Kidney capillary endothelial cell (primary cell): ENCODE results near the gene ZBTB4.

Source experiments
- DNase-seq: peaks from one replicate; pipeline ENCODE4 v3.0.0-alpha.2; 2018; ENCODE audit warnings: low spot score

The ZBTB4 gene

DNA sequence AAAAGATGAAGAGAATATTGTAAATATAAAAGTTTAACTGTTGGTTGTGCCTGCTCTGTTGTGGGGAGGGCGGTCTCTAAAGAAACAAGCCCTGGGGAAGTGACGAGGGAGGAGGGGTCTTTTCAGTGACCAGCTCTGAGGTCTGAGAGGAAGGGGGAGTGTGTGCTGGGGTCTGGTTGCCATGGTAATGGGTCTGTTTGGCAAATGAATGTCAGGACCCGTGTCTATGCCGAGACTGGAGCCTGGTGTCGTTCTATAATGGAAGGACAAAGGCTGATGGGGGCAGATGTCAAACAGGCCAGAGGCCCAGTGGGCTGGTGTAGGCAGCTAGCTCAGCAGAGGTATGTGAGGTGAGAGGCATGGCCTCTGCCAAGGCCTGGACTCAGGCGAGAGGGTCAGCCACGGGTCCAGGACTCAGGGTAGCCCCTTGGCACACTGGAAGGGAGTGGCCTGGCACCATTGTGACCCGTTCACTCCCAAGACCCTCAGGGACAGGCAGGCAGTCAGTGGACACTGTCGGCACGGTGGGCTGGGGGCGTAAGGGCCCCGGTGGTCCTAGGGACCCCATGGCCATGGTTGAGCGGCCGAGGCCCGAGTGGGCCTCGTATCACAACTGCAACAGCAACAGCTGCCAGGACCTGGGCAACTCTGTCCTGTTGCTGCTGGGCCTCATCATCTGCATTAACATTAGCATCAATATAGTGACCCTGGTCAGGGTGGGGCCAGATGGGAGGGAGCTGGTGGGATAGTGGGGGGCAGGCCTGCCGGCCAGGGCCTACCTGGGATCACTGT is 59.4 kb downstream of the ZBTB4 start, which contains the start of gene SPEM1:
TSS of gene SPEM1 (plus strand) at position 506 of the 792 bp plus-strand sequence. CDS start at position 567, 61 bp downstream.
- DNase-seq = no peak

DNA sequence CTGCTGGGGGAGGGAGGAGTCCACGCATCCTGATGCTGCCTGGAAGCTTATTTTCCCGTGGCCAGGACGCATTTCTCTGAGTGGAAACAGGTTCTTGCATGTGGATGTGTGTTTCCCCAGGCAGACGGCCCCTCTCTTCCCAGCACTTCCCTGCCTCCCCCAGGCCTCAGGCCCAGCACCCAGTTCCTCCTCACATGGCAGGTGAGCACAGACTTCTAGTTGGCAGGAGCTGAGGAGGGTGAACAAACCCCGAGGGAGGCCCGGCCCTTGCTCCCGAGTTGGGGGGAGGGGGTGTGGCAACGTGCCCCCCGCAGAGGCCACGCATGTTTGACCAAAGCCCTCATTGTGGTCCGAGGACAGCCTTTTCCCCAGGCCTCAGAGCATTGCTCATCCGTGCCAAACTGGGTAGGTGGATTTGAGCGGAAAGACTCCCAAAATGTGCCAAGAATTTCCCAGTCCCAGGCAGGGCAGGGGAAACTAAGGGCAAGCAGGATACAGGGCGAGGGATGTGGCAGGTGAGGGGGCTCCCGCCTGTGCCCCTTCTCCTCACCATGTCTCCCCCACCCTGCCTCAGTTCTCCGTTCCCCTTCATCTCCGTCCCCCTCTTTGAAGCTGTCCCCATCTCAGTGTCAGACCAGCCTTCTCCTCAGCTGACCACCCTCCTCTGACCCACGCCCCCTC is 60.8 kb downstream of the ZBTB4 start:
- DNase-seq = no peak

GRCh38 chr17:7417056-7417655 is 62.3 kb downstream of the ZBTB4 start:
- DNase-seq = no peak

DNA sequence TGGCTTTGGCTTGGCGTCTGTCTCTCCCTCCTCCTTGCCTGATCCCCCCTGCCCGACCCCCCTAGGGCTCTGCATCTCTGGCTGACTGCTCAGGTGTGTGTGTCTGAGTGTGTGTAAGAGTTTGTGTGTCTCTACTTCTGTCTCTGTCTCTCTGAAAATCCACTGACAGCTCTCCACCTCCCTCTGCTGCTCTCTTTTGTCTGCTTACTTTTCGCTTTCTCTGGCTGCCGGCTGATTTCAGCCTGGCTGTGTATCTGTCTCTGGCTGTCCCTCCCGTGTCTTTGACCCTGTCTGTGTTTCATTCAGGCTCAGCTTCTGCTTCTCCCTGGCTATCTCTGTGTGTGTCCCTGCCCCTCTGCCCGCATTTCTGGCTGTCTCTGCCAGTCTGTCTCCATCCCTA is 63.1 kb downstream of the ZBTB4 start:
- DNase-seq = no peak

DNA sequence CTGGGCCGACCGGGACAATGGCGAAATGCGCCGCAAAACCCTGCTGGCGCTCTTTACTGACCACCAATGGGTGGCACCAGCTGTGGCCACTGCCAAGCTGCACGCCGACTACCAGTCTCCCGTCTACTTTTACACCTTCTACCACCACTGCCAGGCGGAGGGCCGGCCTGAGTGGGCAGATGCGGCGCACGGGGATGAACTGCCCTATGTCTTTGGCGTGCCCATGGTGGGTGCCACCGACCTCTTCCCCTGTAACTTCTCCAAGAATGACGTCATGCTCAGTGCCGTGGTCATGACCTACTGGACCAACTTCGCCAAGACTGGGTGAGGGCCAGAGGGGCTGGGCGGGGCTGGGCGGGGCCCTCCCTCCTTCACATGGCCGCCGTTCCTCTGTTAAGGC is 63.6 kb downstream of the ZBTB4 start:
- no peak for DNase-seq

GRCh38 chr17:7414837-7415236 is 64.6 kb downstream of the ZBTB4 start:
- no peak for DNase-seq

- DNase-seq = no peak
These were observed 66.0 kb downstream of the ZBTB4 start for GRCh38 chr17:7413346-7413985.

DNA sequence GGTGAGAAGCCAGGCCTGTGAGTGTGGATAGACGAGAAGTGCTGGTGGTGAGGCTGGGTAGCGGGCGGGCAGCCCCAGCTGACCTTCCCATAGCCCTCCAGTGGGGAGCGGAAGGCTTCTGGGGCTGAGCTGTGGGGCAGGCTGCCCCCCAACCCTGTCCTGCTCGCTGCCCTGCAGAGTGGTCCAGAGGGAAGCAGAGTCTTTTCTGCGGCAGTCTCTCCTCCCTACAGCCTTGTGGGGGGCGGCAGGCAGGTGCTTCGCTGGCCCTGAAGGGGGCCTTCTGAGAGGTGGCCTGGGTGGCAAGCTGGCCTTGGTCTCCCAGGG is 68.0 kb downstream of the ZBTB4 start:
- no peak for DNase-seq

DNA sequence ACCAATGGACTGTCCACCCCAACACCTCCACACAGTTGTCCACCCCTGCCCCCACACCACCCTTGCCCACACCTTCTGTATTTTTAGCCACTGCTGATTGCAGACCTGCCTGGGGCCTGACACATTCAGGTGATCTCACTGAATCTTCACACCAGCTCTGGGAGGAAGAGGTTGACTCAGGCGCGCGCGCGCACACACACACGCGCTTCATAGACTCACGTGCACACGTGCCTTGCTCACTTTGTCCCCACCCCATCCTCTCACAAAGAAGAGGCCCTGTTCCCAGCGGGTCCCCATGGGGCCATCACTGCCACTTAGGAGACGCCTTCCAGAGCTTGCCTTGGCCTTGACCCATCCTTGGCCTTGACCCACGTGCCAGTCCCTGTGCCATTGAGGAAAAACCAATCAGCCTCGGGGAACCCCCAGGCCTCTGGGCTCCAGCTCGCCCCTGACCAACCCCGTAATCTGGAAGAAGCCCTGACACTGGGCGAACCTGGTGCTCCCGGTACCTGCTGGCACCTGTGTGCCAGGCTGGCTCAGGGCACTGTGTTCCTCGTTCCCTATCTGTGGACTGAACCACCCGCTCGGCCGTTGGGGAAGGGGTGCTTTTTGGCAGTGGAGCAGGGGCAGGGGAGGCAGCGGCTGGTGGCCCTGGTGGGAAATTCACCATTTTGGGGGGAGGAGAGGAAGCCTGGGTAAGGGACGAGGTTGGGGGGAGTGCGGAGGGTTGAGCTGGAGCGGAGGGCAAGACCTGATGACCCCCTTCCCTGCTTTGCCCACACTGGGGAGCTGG is 68.6 kb downstream of the ZBTB4 start:
- DNase-seq = no peak

DNA sequence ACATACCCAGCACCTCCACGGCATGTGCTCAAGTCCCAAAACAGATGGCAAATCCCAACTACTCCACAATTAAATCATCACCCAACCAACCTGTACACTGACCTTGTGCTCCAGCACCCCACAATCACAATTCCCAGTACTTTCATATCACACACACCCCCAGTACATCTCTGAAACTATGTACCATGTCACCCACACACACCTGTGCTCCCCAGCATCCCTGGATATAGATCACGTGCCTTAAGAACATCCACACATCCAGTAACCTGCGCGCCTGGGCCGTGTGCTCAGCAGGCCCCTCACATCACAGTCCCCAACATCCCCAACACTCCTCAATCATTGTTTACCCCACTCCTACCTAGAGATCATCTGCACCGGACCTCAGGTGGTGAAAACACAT is 69.7 kb downstream of the ZBTB4 start:
- no peak for DNase-seq
